ES-I3 (cell line): ENCODE results near the gene UCN2.

Source experiments
- H3K36me3 ChIP-seq: 2 replicates; pipeline ENCODE4 v1.6.1; 2013; ENCODE audit warnings: mild to moderate bottlenecking, low read length, control low read depth, moderate library complexity; ENCODE audit not compliant: insufficient read depth
- H3K4me1 ChIP-seq: 2 replicates; pipeline ENCODE4 v1.6.1; 2013; ENCODE audit warnings: mild to moderate bottlenecking, control low read depth, low read length; ENCODE audit not compliant: insufficient read depth
- H3K9ac ChIP-seq: 2 replicates; pipeline ENCODE4 v1.6.1; 2013; ENCODE audit warnings: low read depth, mild to moderate bottlenecking, low read length, moderate library complexity
- H3K9me3 ChIP-seq: 2 replicates; pipeline ENCODE4 v1.6.1; 2013; ENCODE audit warnings: mild to moderate bottlenecking, low read length, moderate library complexity; ENCODE audit not compliant: control insufficient read depth, insufficient read depth

The UCN2 gene

DNA sequence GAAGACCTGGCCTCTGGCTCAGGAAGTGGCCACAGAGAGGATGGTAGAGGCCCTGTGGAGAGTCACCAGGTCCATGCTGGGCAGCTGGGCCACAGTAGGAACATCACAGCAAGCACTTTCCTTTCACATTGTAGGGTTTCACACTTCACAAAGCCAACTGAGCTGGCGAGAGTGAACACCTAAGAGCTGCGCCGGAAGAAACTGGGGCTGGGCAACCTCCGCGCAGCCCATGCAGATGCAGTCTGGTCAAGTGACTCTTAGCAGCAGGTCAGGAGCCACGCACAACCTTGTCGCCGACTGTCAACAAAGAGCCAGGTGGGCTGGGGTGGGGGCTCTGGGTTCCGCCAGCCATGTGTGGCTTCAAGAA is 44.3 kb downstream of the UCN2 start:
- Histone ChIP-seq H3K9ac (no peak overlapping the region), H3K4me1 (no peaks in the 10 kb centered on the region), H3K9me3 (no peaks in the 10 kb centered on the region), H3K36me3 (no peaks in the 10 kb centered on the region)

DNA sequence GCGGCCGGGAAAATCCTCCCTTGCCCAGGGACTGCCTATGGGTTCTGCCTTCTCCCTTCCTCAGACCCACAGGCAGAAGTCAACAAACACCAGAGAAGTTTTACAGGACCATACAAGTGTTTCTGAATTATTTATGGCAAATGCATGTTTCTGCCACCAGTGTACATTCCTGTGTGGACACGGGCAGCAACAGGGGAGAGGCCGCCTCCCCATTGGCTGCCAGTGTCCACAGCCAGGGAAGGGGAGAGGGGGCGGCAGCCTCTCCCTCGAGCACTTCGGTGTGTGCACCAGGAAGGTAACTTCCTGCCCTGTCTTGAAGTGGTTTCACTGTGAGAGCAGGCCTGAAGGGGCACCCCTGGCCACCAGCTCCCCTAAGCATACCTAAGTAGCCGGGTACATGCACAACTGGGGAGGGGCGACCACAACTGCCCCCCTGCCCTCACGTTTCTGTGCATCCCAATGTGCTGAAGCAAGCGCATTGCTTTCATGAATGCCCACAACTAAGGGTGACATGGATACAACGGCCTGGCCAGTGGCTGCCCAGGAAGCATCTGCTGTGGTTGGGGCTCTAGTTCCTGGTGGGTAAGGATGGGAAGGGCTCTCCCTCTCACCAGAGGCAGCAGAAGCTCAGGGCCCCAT is 44.8 kb downstream of the UCN2 start:
- Histone ChIP-seq H3K36me3 (no peaks in the 10 kb centered on the region), H3K9ac (no peak overlapping the region), H3K4me1 (no peaks in the 10 kb centered on the region), H3K9me3 (no peaks in the 10 kb centered on the region)

DNA sequence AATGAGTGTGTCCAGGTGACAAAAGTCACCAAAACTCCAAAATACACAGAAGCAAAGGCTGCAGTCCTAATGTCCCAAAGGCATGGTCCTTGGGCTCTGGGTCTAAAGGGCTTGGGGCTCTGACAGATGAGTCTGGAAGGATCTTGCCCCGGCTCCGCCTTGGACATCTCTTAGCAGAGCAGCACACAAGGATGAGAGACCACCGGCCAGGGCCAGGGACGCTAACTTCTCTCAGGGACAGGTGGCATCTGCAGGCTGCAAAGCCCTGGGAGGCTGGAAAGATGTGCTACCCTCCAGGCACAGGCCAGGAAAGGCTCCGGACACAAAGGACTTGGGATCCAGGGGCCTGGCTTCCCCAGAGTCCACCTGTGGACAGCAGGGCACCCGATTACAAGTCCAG is 45.5 kb downstream of the UCN2 start:
- H3K9ac ChIP-seq, result no peak overlapping the region
- no peaks in the 10 kb centered on the region for H3K9me3 ChIP-seq
- H3K36me3 ChIP-seq, result no peaks in the 10 kb centered on the region
- no peaks in the 10 kb centered on the region for H3K4me1 ChIP-seq

DNA sequence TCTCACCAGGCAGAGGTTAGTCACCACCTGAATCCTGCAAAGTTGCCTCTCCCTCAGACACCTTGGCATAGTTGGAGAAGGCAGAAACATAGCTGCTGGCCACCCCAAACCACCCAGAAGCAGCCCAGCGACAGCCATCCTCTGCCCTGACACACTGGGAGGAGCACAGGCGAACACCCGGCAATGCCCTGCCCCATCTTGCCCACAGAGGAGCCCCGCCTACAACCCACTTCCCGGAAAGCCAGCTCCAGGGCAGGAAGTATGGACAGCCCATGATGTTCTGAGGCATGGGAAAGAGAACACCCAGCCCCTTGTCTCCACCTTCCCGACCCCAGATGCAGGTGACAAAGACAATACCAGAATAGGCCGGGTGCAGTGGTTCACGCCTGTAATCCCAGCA is 47.0 kb downstream of the UCN2 start:
- Histone ChIP-seq H3K4me1 (no peaks in the 10 kb centered on the region), H3K36me3 (no peaks in the 10 kb centered on the region), H3K9ac (no peak overlapping the region), H3K9me3 (no peaks in the 10 kb centered on the region)

DNA sequence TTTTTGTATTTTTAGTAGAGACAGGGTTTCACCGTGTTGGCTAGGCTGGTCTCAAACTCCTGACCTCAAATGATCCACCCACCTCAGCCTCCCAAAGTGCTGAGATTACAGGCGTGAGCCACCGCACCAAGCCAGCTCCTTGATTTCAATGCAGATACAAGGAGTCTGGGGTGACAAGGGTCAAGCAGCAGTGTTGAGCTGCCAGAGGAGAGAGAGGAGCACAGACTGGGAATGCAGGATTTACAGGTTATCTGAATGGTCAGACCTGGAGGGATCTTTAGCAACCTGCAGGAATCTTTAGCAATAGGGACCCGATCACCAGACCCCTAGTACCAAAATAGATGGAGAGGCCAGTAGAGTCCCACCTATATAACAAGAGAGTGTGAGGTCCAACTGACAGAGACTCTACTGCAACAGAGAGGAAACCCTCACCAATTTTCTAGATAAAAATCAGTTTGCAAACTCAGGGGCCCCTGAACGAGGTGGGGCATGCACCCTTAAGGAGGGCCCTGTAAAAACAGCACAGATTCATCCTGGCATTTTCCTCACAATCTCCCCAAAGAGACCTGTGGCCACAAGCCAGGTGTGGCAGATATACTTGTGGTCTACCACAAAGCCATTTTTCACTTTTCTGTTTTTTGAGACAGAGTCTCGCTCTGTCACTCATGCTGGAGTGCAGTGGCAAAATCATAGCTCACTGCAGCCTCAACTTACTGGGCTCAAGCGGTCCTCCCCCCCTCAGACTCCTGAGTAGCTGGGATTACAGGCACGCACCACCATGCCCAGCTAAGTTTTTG is 49.0 kb downstream of the UCN2 start:
- H3K36me3 ChIP-seq, result no peaks in the 10 kb centered on the region
- no peaks in the 10 kb centered on the region for H3K9me3 ChIP-seq
- H3K4me1 ChIP-seq, result peaks cover 3% of the 10 kb centered on the region; the same call in 1 of the 2 replicates
- H3K9ac ChIP-seq, result no peak overlapping the region
